Suprapubic skin (tissue), 4 donors: ENCODE data around the gene HERC5. TPM values are rescaled to one million over a fixed set of nuclear protein-coding genes. Genes with fewer than 3 reads are reported as not detected.
"Not testable (repeated sequence)": the region's sequence is repeated elsewhere in the genome, so short reads cannot be mapped to it uniquely, and the experiment has no call there.

Experiments
- DNase-seq, 2 donors: peaks; one replicate each; pipeline ENCODE4 v3.0.0-alpha.2; 2019; ENCODE audit warnings: low spot score in 2 of 2
- H3K27ac ChIP-seq: fragments of 200-600 bp; sonication (generic); one replicate; pipeline ENCODE4 v1.5.1; 2019
- H3K27me3 ChIP-seq: fragments of 200-600 bp; sonication (generic); one replicate; pipeline ENCODE4 v1.5.1; 2019
- H3K36me3 ChIP-seq: fragments of 200-600 bp; sonication (generic); one replicate; pipeline ENCODE4 v1.5.1; 2019
- H3K4me1 ChIP-seq: fragments of 200-600 bp; sonication (generic); one replicate; pipeline ENCODE4 v1.5.1; 2019
- H3K4me3 ChIP-seq: fragments of 200-600 bp; sonication (generic); one replicate; pipeline ENCODE4 v1.5.1; 2019; ENCODE audit warnings: mild to moderate bottlenecking
- H3K9me3 ChIP-seq: fragments of 200-600 bp; sonication (generic); one replicate; pipeline ENCODE4 v1.5.1; 2019
- EP300 ChIP-seq: sonication (generic); formaldehyde crosslinking; IDR thresholded peaks from one replicate; pipeline ENCODE4 v1.6.1; 2017; ENCODE audit warnings: antibody characterized with exemption
- POLR2A ChIP-seq, 2 donors: fragments of 450-650 bp; IDR thresholded peaks; one replicate each; pipeline ENCODE4 v1.6.1; 2017; ENCODE audit warnings: antibody characterized with exemption in 2 of 2, mild to moderate bottlenecking in 2 of 2, moderate library complexity in 2 of 2
- POLR2AphosphoS5 ChIP-seq, 3 donors: sonication (generic); formaldehyde crosslinking; IDR thresholded peaks; one replicate each; pipeline ENCODE4 v1.6.1; 2017; ENCODE audit warnings: antibody characterized with exemption in 3 of 3
- WGBS: methylation state at CpG from one replicate; pipeline ENCODE4 v1.1.5; 2018; 5-methylcytosine and 5-hydroxymethylcytosine counted together
- total RNA-seq, 4 donors: library from RNA; depleted of rRNA; stranded (reverse); fragments of >200 nt; gene quantifications; one replicate each; pipeline ENCODE4 v1.1.0, GENCODE V29; 2016
- TF ChIP-seq, protein P1 (sequence below), 2 donors: fragments of 200-600 bp in 1 of 2; fragments of 450-650 bp in 1 of 2; sonication (generic) in 1 of 2; IDR thresholded peaks; one replicate each; pipeline ENCODE4 v1.5.1; 2016 to 2019; ENCODE audit warnings: antibody characterized with exemption in 2 of 2, mild to moderate bottlenecking in 1 of 2, moderate library complexity in 1 of 2

HERC5 gene
- total RNA-seq, 4 donors from 2014 or later = 1.1 to 2.8 (median 1.8) TPM

DNA sequence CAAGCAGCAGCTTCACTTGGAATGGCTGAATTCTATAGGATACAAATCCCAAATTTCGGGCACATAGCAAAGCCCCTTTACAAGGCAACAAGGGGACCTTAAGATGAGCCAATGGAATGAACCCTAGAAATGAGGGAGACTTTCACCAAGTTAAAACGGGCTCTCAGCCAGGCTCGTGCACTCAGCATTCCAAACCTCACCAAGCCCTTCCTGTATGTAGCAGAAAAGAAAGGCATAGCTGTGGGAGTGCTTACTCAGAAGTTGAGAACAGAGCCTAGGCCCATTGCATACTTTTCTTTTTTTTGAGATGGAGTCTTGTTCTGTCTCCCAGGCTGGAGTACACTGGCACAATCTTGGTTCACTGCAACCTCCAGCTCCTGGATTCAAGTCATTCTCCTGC is 10.8 kb upstream of the HERC5 start:
- DNase-seq = no peak
- H3K36me3 ChIP-seq = peaks cover 2% of the 10 kb centered on the region
- no peaks in the 10 kb centered on the region for H3K4me1 ChIP-seq
- H3K9me3 ChIP-seq = no peaks in the 10 kb centered on the region
- no peak overlapping the region for H3K27ac ChIP-seq
- no peak overlapping the region for H3K4me3 ChIP-seq
- 63% methylated on average over 3 of the region's 3 CpGs for WGBS
- TF ChIP-seq POLR2A (IDR thresholded peaks at IDR 0.05) = no peak
- TF ChIP-seq POLR2AphosphoS5 (IDR thresholded peaks at IDR 0.05) = no peak
- TF ChIP-seq, protein P1, sequence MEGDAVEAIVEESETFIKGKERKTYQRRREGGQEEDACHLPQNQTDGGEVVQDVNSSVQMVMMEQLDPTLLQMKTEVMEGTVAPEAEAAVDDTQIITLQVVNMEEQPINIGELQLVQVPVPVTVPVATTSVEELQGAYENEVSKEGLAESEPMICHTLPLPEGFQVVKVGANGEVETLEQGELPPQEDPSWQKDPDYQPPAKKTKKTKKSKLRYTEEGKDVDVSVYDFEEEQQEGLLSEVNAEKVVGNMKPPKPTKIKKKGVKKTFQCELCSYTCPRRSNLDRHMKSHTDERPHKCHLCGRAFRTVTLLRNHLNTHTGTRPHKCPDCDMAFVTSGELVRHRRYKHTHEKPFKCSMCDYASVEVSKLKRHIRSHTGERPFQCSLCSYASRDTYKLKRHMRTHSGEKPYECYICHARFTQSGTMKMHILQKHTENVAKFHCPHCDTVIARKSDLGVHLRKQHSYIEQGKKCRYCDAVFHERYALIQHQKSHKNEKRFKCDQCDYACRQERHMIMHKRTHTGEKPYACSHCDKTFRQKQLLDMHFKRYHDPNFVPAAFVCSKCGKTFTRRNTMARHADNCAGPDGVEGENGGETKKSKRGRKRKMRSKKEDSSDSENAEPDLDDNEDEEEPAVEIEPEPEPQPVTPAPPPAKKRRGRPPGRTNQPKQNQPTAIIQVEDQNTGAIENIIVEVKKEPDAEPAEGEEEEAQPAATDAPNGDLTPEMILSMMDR (IDR thresholded peaks at IDR 0.05) = no peak
- no peak for TF ChIP-seq EP300
- H3K27me3 ChIP-seq = no peaks in the 10 kb centered on the region

DNA sequence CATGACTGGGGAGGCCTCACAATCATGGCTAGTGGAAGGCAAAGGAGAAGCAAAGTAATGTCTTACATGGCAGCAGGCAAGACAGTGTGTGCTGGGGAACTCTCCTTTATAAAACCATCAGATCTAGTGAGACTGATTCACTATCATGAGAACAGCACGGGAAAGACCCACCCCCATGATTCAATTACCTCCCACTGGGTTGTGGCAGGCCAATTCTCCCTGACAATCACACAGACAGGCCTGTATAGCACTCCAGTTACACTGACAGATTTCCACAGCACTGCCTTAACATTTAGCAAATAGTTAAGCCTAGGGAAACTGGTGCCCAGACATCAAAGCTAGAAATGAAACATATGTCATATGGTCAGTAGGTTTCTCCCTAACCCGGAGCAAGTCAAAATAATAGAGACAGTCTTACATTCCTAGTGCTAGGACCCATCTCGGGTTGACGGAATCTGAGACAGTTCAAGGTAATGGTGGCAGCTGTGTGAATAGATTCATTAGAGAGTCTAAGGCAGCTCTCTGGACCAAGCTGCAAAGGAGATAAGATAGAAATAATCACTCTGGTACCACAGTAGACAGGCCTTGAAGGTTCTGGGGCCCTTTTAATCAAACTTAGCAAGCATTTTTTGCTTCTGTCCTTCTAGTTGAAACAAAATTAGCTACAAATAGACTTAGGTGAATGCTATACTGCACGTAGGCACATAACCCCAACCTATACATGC is 9.4 kb upstream of the HERC5 start:
- H3K27me3 ChIP-seq = no peaks in the 10 kb centered on the region
- H3K9me3 ChIP-seq = no peaks in the 10 kb centered on the region
- 82% methylated on average over 5 of the region's 5 CpGs for WGBS
- TF ChIP-seq EP300 (no peak), POLR2A (IDR thresholded peaks at IDR 0.05) (no peak), POLR2AphosphoS5 (IDR thresholded peaks at IDR 0.05) (no peak)
- TF ChIP-seq, protein P1 (IDR thresholded peaks at IDR 0.05) = no peak
- H3K36me3 ChIP-seq = peaks cover 2% of the 10 kb centered on the region
- no peak for DNase-seq
- H3K27ac ChIP-seq = no peak overlapping the region
- no peak overlapping the region for H3K4me3 ChIP-seq
- H3K4me1 ChIP-seq = no peaks in the 10 kb centered on the region

DNA sequence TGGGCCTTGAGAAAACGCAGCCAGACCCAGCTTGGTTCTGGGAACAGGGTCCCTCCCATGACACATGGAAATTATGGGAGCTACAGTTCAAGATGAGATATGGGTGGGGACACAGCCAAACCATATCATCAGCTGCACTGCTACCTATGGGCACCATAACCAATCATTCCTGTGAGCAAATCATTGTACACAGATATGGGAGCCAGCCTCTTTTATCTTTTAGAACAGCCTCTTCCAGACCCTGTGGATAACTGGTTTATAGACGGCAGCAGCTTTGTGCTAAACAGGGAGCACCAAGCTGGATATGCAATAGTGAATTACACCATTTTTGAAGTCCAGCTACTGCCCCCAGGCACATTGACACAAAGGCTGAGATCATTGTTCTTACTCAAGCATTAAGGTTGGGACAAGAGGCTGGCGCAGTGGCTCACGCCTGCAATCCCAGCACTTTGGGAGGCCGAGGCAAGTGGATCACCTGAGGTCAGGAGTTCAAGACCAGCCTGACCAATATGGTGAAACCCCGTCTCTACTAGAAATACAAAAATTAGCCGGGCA is 8.6 kb upstream of the HERC5 start:
- DNase-seq, H3K9me3 ChIP-seq, H3K27me3 ChIP-seq, H3K27ac ChIP-seq, H3K36me3 ChIP-seq, H3K4me1 ChIP-seq, H3K4me3 ChIP-seq: not testable (repeated sequence)
- WGBS = 96% methylated on average over 7 of the region's 7 CpGs

DNA sequence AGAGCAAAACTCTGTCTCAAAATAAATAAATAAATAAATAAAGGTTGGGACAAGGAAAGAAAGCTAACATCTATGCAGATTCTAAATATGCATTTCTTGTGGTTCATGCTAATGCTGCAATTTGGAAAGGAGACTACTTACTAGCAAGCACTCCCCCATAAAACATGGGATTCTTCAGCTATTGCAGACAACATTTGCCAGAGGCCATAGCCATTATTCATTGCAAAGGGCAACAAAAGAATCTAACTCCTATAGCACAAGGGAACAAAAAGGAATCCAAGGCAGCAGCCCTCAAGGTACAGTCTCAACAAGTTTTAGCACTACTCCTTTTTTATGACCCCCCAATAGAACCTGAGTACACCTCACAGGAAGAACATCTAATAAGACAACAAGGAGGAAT is 8.0 kb upstream of the HERC5 start:
- no peak for DNase-seq
- TF ChIP-seq POLR2A (IDR thresholded peaks at IDR 0.05) (no peak), EP300 (no peak), POLR2AphosphoS5 (IDR thresholded peaks at IDR 0.05) (no peak)
- TF ChIP-seq, protein P1 (IDR thresholded peaks at IDR 0.05) = no peak

DNA sequence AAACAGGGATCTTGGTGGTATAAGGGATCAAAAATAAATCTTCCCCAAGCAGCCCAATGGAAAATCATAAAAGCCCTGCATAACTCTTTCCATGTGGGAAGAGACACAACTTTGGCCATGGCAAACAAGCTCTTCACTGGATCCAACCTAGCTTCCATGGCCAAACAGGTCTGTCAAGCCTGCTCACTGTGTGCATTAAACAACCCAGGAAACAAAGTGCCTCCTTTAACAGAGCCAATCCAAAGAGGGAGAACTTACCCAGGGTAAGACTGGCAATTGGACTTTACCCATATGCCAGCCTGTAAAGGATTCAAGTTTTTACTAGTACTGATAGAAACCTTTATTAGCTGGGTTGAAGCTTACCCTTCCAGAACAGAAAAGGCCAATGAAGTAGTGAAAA is 7.6 kb upstream of the HERC5 start:
- no peak overlapping the region for H3K4me3 ChIP-seq
- no peak for DNase-seq
- no peak overlapping the region for H3K27ac ChIP-seq
- no peaks in the 10 kb centered on the region for H3K4me1 ChIP-seq
- no peaks in the 10 kb centered on the region for H3K27me3 ChIP-seq
- H3K36me3 ChIP-seq = no peaks in the 10 kb centered on the region
- TF ChIP-seq POLR2A (IDR thresholded peaks at IDR 0.05) (no peak), EP300 (no peak), POLR2AphosphoS5 (IDR thresholded peaks at IDR 0.05) (no peak)
- TF ChIP-seq, protein P1 (IDR thresholded peaks at IDR 0.05) = no peak
- no peaks in the 10 kb centered on the region for H3K9me3 ChIP-seq

More for the DNA sequence above, 8.0 kb upstream of the HERC5 start:
- Histone ChIP-seq H3K27ac (no peak overlapping the region), H3K4me3 (no peak overlapping the region), H3K4me1 (no peaks in the 10 kb centered on the region), H3K27me3 (no peaks in the 10 kb centered on the region), H3K9me3 (no peaks in the 10 kb centered on the region), H3K36me3 (no peaks in the 10 kb centered on the region)

DNA sequence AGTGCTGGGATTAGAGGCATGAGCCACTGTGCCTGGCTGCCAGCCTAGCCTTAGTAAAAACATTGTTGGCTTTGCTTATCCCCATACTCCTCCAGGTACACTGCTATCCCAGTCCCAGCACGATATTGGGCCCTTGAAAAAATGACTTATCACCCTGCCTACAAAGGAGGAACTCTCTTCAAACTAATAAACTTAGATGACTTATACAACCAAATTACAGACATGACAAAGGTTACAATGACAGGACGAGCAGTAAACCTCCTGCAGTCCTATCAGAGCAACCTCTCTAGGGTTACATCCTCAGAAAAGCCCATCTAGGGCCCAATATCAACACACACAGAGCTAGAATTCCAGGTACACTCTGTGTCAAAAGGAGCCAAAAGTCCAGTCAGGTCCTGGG is 5.7 kb upstream of the HERC5 start:
- DNase-seq = no peak
- WGBS = 69% methylated on average over 2 of the region's 2 CpGs
- no peaks in the 10 kb centered on the region for H3K27me3 ChIP-seq

More for the DNA sequence above, 5.7 kb upstream of the HERC5 start:
- H3K9me3 ChIP-seq = no peaks in the 10 kb centered on the region
- no peak overlapping the region for H3K27ac ChIP-seq
- no peak for TF ChIP-seq POLR2A (IDR thresholded peaks at IDR 0.05)
- no peak for TF ChIP-seq POLR2AphosphoS5 (IDR thresholded peaks at IDR 0.05)
- TF ChIP-seq, protein P1 (IDR thresholded peaks at IDR 0.05) = no peak
- no peak for TF ChIP-seq EP300
- no peak overlapping the region for H3K4me3 ChIP-seq
- H3K4me1 ChIP-seq = peaks cover 3% of the 10 kb centered on the region
- H3K36me3 ChIP-seq = no peaks in the 10 kb centered on the region
